Activated CD8-positive, alpha-beta memory T cell treated with anti-CD3 and anti-CD28 coated beads, Interleukin-2, amount 10 ng/mL, durations not matched to agents 7 days and 5 days (primary cell): ENCODE measurements around the gene WDR5B. TPM values are rescaled to one million over a fixed set of nuclear protein-coding genes. Genes with fewer than 3 reads are reported as not detected.
A peak's percentile ranks its signal among the peaks of the same experiment; 100 is the strongest.
"Not testable (repeated sequence)": the region's sequence is repeated elsewhere in the genome, so short reads cannot be mapped to it uniquely, and the experiment has no call there.

Source experiments
- ATAC-seq: fragments of 150-1000 bp; cut with Tn5 transposase; one replicate; pipeline ENCODE4 v1.10.0; 2021; ENCODE audit warnings: moderate library complexity
- CTCF ChIA-PET: fragments of 350-600 bp; sonication (Branson Sonifier 250); formaldehyde crosslinking; loops from one replicate; lab custom pipeline; 2021; ENCODE audit warnings: antibody characterized with exemption; lab: Charles Lee
- DNase-seq: peaks from one replicate; pipeline ENCODE4 v3.0.0-alpha.2; 2020
- H3K27ac Mint-ChIP-seq: one replicate; pipeline ENCODE4 v1.8.0; 2021; ENCODE audit warnings: mild to moderate bottlenecking, mixed read lengths
- H3K27me3 Mint-ChIP-seq: one replicate; pipeline ENCODE4 v1.8.0; 2021; ENCODE audit warnings: mixed read lengths
- H3K36me3 Mint-ChIP-seq: one replicate; pipeline ENCODE4 v1.8.0; 2021; ENCODE audit warnings: mild to moderate bottlenecking, mixed read lengths
- H3K4me1 Mint-ChIP-seq: one replicate; pipeline ENCODE4 v1.8.0; 2021; ENCODE audit warnings: mixed read lengths
- H3K4me3 Mint-ChIP-seq: one replicate; pipeline ENCODE4 v1.8.0; 2021; ENCODE audit warnings: mild to moderate bottlenecking, moderate library complexity, mixed read lengths
- H3K9me3 Mint-ChIP-seq: one replicate; pipeline ENCODE4 v1.8.0; 2022; ENCODE audit warnings: low read depth, mixed read lengths
- total RNA-seq, 2 experiments: library from RNA; stranded (reverse); gene quantifications; one replicate each; pipeline ENCODE4 v1.2.3, GENCODE V29; 2021

WDR5B gene
- total RNA-seq, 2 experiments from 2014 or later, result 4.6 to 4.8 TPM

DNA sequence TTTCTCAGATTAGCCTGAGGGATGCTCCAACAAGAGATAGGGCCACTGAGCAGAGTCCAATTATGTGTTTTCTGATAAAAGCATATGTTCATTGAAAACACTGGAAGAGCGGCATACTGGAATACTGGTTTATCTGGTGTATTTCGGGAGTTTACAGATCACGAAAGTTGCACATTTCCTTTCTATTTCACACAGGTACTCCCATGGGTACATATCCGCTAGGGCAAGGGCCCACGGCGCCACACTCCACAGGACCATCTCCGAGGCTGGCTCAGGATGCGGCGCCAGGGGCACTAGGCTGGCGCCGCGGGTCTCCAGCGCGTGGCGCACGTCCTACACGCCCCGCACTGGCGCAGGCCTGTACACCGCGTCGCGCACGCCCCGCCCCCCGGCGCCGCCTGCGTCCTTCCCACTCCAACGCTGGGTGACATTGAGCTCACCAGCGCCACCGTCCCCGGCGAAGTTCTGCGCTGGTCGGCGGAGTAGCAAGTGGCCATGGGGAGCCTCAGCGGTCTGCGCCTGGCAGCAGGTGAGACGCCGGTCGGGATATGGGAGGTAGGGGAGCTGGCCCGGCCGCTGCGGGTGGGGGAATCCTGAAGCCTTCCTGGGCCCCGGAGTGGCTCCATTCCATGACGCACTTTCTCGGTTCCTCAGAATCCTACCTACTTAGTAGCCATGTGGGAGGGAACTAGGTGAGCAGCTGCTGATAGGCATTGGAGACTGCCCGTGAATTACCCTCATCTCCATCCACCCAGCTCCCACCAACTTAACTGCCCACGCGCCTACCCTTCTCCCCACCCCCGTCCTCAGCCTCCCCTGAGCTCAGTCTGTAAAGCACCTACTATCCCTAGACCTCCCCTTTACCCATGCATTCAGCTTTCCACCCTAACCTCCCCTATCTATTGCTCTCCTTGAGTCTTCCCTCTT, 31.8 kb downstream of the WDR5B start, which contains the start of gene FAM162A:
Gene FAM162A (plus strand): TSS at position 412 of the 927 bp plus-strand sequence. CDS start 84 bp downstream, at position 496.
- peak within 1 kb of the TSS; percentile 91 for H3K4me3 Mint-ChIP-seq

DNA sequence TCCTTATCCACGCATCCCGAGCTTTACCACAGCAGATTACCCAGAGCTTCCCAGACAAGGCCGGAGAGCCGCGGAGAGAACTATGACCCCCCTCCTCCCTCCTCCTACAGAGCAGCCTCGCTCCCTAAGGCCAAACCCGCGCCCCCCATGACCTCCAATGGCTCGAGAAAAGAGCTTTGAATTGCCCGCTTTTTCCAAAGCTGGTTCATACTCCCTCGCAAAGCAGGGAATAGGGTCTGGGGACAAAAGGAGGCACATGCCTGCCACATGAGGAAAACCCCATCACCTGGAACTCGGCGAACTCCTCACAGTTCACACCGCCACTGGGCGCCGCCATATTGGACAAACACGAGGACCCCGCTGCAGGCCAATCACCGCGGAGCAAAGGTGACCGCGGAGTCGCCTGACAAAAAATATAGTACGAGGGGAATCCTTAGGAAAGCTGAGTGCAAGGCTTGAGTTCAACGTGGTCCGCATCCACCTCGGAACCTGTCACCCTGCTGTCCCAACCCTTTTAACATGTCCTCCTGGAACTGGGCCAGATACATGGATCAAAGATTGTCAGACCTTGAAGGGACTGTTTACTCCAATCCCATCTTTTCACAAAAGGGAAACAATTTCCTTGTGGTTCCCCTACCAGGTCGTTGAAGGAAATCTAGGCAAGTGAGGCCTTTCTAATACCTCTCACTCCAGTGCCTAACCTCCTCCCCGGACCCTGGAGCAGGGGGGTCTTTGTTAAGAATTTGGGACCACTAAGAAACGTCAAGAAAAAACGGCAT, 32.8 kb downstream of the WDR5B start, which contains the start of gene MIX23:
Gene MIX23 (minus strand): TSS at position 344 of the 779 bp plus-strand sequence. CDS start 7 bp downstream, at position 337.
- H3K4me3 Mint-ChIP-seq, result peak within 1 kb of the TSS; percentile 91
- CTCF ChIA-PET, result interaction anchor here (1.1 to 4.5 kb wide), 8 partner anchors 10 to 838 kb away, joined by 3 to 32 read pairs (median 8); partner anchors contain the start of gene WDR5B
- peaks cover 56% of the 10 kb centered on the region for H3K4me1 Mint-ChIP-seq
- no peaks in the 10 kb centered on the region for H3K27me3 Mint-ChIP-seq
- DNase-seq, result peak; percentile 91
- peak within 1 kb of the TSS; percentile 92 for H3K27ac Mint-ChIP-seq
- peaks cover 16% of the 10 kb centered on the region for H3K36me3 Mint-ChIP-seq
- no peaks in the 10 kb centered on the region for H3K9me3 Mint-ChIP-seq
- ATAC-seq, result peak; percentile 66

More for the DNA sequence above, 31.8 kb downstream of the WDR5B start, which contains the start of gene FAM162A:
- peak; percentile 95 for DNase-seq
- Mint-ChIP-seq H3K36me3 (peaks cover 16% of the 10 kb centered on the region), H3K27ac (peak within 1 kb of the TSS; percentile 92), H3K9me3 (no peaks in the 10 kb centered on the region), H3K4me1 (peaks cover 58% of the 10 kb centered on the region), H3K27me3 (no peaks in the 10 kb centered on the region)
- CTCF ChIA-PET, result interaction anchor here (0.6 to 4.5 kb wide), 33 partner anchors 9 to 838 kb away, joined by 3 to 32 read pairs (median 4); partner anchors contain the start of genes KPNA1, PARP14, POLQ and WDR5B
- ATAC-seq, result peak; percentile 97

GRCh38 chr3:122377975-122378374, 37.9 kb downstream of the WDR5B start:
- ATAC-seq (no peak), DNase-seq (no peak)
- Mint-ChIP-seq H3K4me1 (peaks cover 40% of the 10 kb centered on the region), H3K4me3 (no peak overlapping the region), H3K27ac (peak overlapping the region; percentile 21), H3K36me3 (peaks cover 22% of the 10 kb centered on the region), H3K27me3 (no peaks in the 10 kb centered on the region), H3K9me3 (no peaks in the 10 kb centered on the region)
- CTCF ChIA-PET, result no interaction called here

- no peak overlapping the region for H3K4me3 Mint-ChIP-seq
- peaks cover 16% of the 10 kb centered on the region for H3K4me1 Mint-ChIP-seq
- H3K9me3 Mint-ChIP-seq, result no peaks in the 10 kb centered on the region
- no peak overlapping the region for H3K27ac Mint-ChIP-seq
- no peaks in the 10 kb centered on the region for H3K27me3 Mint-ChIP-seq
- peaks cover 30% of the 10 kb centered on the region for H3K36me3 Mint-ChIP-seq
- CTCF ChIA-PET, result interaction anchor here (2.0 kb wide), 1 partner anchor 10 kb away, joined by 6 read pairs; the partner anchor contains the start of gene FAM162A
- DNase-seq (no peak), ATAC-seq (no peak)
Measured at GRCh38 chr3:122374034-122374433, 41.8 kb downstream of the WDR5B start.

GRCh38 chr3:122366379-122366749, 49.5 kb downstream of the WDR5B start:
- CTCF ChIA-PET, result no interaction called here
- ATAC-seq, result no peak
- Mint-ChIP-seq H3K27me3 (no peaks in the 10 kb centered on the region), H3K4me3 (no peak overlapping the region), H3K9me3 (no peaks in the 10 kb centered on the region), H3K27ac (no peak overlapping the region), H3K36me3 (peaks cover 34% of the 10 kb centered on the region), H3K4me1 (peaks cover 25% of the 10 kb centered on the region)
- no peak for DNase-seq

GRCh38 chr3:122365582-122366378, 50.1 kb downstream of the WDR5B start:
- not testable (repeated sequence) for H3K27me3 Mint-ChIP-seq, H3K9me3 Mint-ChIP-seq, H3K4me3 Mint-ChIP-seq, DNase-seq
- Mint-ChIP-seq H3K36me3 (peaks cover 32% of the 10 kb centered on the region), H3K4me1 (peaks cover 25% of the 10 kb centered on the region), H3K27ac (peak overlapping the region; percentile 84)
- peak; percentile 83 for ATAC-seq
- CTCF ChIA-PET, result interaction anchor here (1.2 kb wide), 1 partner anchor 18 kb away, joined by 4 read pairs; the partner anchor contains the start of gene FAM162A

DNA sequence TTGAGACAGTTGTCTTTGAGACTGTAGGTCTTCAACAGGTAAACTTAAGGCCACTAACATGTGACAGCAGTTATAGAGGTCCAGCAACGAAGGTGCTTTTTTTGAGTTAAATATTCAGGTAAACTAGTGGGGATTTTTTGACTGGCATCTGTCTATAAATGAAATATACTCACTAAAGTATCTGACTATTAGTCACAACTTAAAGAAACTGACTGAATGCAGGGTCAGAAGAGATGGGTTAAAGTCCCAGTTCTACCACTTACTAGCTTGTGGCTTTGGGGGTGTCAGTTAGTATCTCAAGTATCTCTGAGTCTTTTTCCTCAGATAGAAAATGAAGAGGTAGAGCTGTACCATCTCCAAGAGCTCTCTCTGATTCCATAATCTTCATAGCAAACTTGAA, 50.8 kb downstream of the WDR5B start:
- ATAC-seq (peak; percentile 33), DNase-seq (no peak)
- CTCF ChIA-PET, result interaction anchor here (1.2 kb wide), 1 partner anchor 19 kb away, joined by 4 read pairs; the partner anchor contains the start of gene FAM162A
- Mint-ChIP-seq H3K4me3 (no peak overlapping the region), H3K27me3 (no peaks in the 10 kb centered on the region), H3K9me3 (no peaks in the 10 kb centered on the region), H3K27ac (peak overlapping the region; percentile 84), H3K36me3 (peaks cover 34% of the 10 kb centered on the region), H3K4me1 (peaks cover 25% of the 10 kb centered on the region)

GRCh38 chr3:122364490-122364889, 51.4 kb downstream of the WDR5B start:
- no peak for ATAC-seq
- no peaks in the 10 kb centered on the region for H3K27me3 Mint-ChIP-seq
- H3K4me1 Mint-ChIP-seq, result peaks cover 25% of the 10 kb centered on the region
- no peaks in the 10 kb centered on the region for H3K9me3 Mint-ChIP-seq
- CTCF ChIA-PET, result interaction anchor here (1.2 kb wide), 1 partner anchor 20 kb away, joined by 4 read pairs; the partner anchor contains the start of gene FAM162A
- peaks cover 35% of the 10 kb centered on the region for H3K36me3 Mint-ChIP-seq
- peak overlapping the region; percentile 84 for H3K27ac Mint-ChIP-seq
- no peak overlapping the region for H3K4me3 Mint-ChIP-seq
- DNase-seq, result no peak

Other genes with a start within 250 kb of the WDR5B start
- not detected for gene CASR, start 232.4 kb downstream of the WDR5B start, total RNA-seq
- gene CSTA, start 90.8 kb downstream of the WDR5B start, total RNA-seq, result not detected
- 10 to 100 TPM; 39.3 to 48.9 TPM for gene MIX23, start 32.8 kb downstream of the WDR5B start, total RNA-seq
- gene FAM162A, start 31.9 kb downstream of the WDR5B start, total RNA-seq, result 10 to 100 TPM; 51.3 to 63.9 TPM
- 10 to 100 TPM; 45.2 to 65.6 TPM for gene KPNA1, start 98.9 kb upstream of the WDR5B start, total RNA-seq
- 100 to 1,000 TPM in 1 of 2 experiments, 10 to 100 TPM in 1; 91.8 to 147 TPM for gene PARP9, start 148.2 kb upstream of the WDR5B start, total RNA-seq
- 100 to 1,000 TPM; 108 to 138 TPM for gene DTX3L, start 148.3 kb upstream of the WDR5B start, total RNA-seq
- gene PARP15, start 161.6 kb upstream of the WDR5B start, total RNA-seq, result 10 to 100 TPM; 36.1 to 40.6 TPM